GM19452 (cell line): ENCODE data around the gene LPAR4.
"Not testable (repeated sequence)": the region's sequence is repeated elsewhere in the genome, so short reads cannot be mapped to it uniquely, and the experiment has no call there.

Source experiments
- ATAC-seq: cut with Tn5 transposase; IDR thresholded peaks from one replicate; pipeline ENCODE4 v1.9.1; 2021; ENCODE audit not compliant: unreplicated experiment

Gene LPAR4

GRCh38 chrX:78747489-78747888 is at the start of gene LPAR4:
LPAR4 (plus strand) TSS chrX:78747720; CDS start chrX:78754870, 7,150 bp downstream.
- ATAC-seq, result no peak

- ATAC-seq, result no peak
Measured at GRCh38 chrX:78706071-78706470, 41.4 kb upstream of the LPAR4 start.

GRCh38 chrX:78708262-78708661 is 39.3 kb upstream of the LPAR4 start:
- ATAC-seq, result no peak

- ATAC-seq, result no peak
Measured at GRCh38 chrX:78708816-78709215, 38.7 kb upstream of the LPAR4 start.

- no peak for ATAC-seq
Measured at GRCh38 chrX:78710171-78710570, 37.3 kb upstream of the LPAR4 start.

- ATAC-seq, result no peak
Measured at GRCh38 chrX:78712336-78712735, 35.2 kb upstream of the LPAR4 start.

GRCh38 chrX:78725287-78725686 is 22.2 kb upstream of the LPAR4 start:
- no peak for ATAC-seq

GRCh38 chrX:78746496-78746895 is 1.0 kb upstream of the LPAR4 start:
- ATAC-seq, result no peak

- ATAC-seq, result no peak
Measured at GRCh38 chrX:78747971-78748370, 451 bp downstream of the LPAR4 start.

GRCh38 chrX:78748846-78749245 is 1.3 kb downstream of the LPAR4 start:
- ATAC-seq, result no peak

- ATAC-seq, result no peak
Measured at GRCh38 chrX:78753571-78753970, 6.1 kb downstream of the LPAR4 start.

- peak; percentile 96 for ATAC-seq
Measured at GRCh38 chrX:78754917-78755316, 7.4 kb downstream of the LPAR4 start.

- ATAC-seq, result no peak
Measured at GRCh38 chrX:78759081-78759480, 11.6 kb downstream of the LPAR4 start.

GRCh38 chrX:78769101-78769755 is 21.7 kb downstream of the LPAR4 start:
- ATAC-seq, result no peak

GRCh38 chrX:78769946-78770345 is 22.4 kb downstream of the LPAR4 start:
- ATAC-seq, result no peak

GRCh38 chrX:78796916-78797315 is 49.4 kb downstream of the LPAR4 start:
- ATAC-seq, result no peak

GRCh38 chrX:78800114-78800513 is 52.6 kb downstream of the LPAR4 start:
- no peak for ATAC-seq

- ATAC-seq, result no peak
Measured at GRCh38 chrX:78800694-78801093, 53.2 kb downstream of the LPAR4 start.

GRCh38 chrX:78801522-78801921 is 54.0 kb downstream of the LPAR4 start:
- no peak for ATAC-seq

- not testable (repeated sequence) for ATAC-seq
Measured at GRCh38 chrX:78802526-78802925, 55.0 kb downstream of the LPAR4 start.
